Nephron (organoid): ENCODE measurements around the gene ASPSCR1.

Experiments
- H3K27ac Mint-ChIP-seq, 3 experiments: 2 replicates each; pipeline ENCODE4 v1.8.0; 2020; ENCODE audit warnings: mixed read lengths in 3 of 3, mild to moderate bottlenecking in 2 of 3, moderate library complexity in 1 of 3
- H3K27me3 Mint-ChIP-seq: 2 replicates; pipeline ENCODE4 v1.8.0; 2021; ENCODE audit warnings: low read depth, mild to moderate bottlenecking, moderate library complexity, mixed read lengths
- H3K36me3 Mint-ChIP-seq: 2 replicates; pipeline ENCODE4 v1.8.0; 2020; ENCODE audit warnings: low read depth, mixed read lengths
- H3K4me1 Mint-ChIP-seq: 2 replicates; pipeline ENCODE4 v1.8.0; 2020; ENCODE audit warnings: mixed read lengths
- H3K4me3 Mint-ChIP-seq, 3 experiments: 2 replicates each; pipeline ENCODE4 v1.8.0; 2020; ENCODE audit warnings: mild to moderate bottlenecking in 3 of 3, mixed read lengths in 3 of 3, moderate library complexity in 2 of 3
- H3K9me3 Mint-ChIP-seq: 2 replicates; pipeline ENCODE4 v1.8.0; 2020; ENCODE audit warnings: mixed read lengths
- TF ChIP-seq, protein P1 (sequence below), 3 experiments: fragments of 200-600 bp; sonication (generic); IDR thresholded peaks; one replicate each; pipeline ENCODE4 v1.5.0; 2021; ENCODE audit warnings: antibody characterized with exemption in 3 of 3; ENCODE audit not compliant: unreplicated experiment in 3 of 3

Gene ASPSCR1

DNA sequence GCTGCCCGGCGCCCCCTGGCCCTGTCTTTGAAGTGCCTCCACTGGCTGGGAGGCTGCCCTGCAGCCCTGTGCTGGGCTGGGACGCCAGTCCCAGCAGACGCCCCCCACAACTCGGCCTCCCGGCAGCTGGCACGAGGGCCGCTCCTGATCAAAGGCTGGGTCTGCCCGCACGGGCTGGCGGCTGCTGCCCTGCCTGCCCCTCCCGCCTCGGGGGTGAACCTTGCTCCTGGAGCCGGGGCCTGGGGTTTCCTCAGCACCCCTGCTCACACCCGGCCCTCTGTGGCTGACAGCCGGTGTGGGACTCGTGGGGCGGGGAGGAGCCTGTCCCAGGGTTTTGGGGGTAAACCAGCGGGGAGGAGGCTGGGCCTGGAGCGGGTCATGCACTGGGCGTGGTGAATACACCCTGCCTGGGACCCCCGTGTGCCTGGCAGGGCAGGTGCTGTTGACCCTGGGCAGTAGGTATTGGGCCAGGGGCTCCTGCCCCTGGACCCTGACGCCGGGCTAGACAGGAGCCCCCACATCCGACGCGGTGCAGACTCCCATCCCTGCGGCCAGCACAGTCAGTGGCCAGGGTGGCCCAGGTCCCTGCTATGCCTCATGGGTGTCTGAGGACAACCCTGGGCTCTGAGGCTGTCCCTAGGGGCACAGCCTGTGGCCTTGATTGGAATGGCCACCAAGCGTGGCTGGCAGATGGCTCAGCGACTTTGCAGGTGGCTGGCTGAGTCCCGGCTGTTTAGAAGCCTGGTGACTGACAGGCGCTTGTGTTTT lies 23.6 kb downstream of the ASPSCR1 start:
- TF ChIP-seq, protein P1, sequence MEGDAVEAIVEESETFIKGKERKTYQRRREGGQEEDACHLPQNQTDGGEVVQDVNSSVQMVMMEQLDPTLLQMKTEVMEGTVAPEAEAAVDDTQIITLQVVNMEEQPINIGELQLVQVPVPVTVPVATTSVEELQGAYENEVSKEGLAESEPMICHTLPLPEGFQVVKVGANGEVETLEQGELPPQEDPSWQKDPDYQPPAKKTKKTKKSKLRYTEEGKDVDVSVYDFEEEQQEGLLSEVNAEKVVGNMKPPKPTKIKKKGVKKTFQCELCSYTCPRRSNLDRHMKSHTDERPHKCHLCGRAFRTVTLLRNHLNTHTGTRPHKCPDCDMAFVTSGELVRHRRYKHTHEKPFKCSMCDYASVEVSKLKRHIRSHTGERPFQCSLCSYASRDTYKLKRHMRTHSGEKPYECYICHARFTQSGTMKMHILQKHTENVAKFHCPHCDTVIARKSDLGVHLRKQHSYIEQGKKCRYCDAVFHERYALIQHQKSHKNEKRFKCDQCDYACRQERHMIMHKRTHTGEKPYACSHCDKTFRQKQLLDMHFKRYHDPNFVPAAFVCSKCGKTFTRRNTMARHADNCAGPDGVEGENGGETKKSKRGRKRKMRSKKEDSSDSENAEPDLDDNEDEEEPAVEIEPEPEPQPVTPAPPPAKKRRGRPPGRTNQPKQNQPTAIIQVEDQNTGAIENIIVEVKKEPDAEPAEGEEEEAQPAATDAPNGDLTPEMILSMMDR (IDR thresholded peaks at IDR 0.05; ENCODE audit: unreplicated experiment in 3 of 3): no peak
- H3K36me3 Mint-ChIP-seq: peaks cover 5% of the 10 kb centered on the region
- H3K27me3 Mint-ChIP-seq: no peaks in the 10 kb centered on the region
- H3K4me3 Mint-ChIP-seq: no peak overlapping the region
- H3K27ac Mint-ChIP-seq: peak overlapping the region in 2 of 3 experiments; percentile 77 to 97
- no peaks in the 10 kb centered on the region for H3K9me3 Mint-ChIP-seq
- peaks cover 31% of the 10 kb centered on the region for H3K4me1 Mint-ChIP-seq

DNA sequence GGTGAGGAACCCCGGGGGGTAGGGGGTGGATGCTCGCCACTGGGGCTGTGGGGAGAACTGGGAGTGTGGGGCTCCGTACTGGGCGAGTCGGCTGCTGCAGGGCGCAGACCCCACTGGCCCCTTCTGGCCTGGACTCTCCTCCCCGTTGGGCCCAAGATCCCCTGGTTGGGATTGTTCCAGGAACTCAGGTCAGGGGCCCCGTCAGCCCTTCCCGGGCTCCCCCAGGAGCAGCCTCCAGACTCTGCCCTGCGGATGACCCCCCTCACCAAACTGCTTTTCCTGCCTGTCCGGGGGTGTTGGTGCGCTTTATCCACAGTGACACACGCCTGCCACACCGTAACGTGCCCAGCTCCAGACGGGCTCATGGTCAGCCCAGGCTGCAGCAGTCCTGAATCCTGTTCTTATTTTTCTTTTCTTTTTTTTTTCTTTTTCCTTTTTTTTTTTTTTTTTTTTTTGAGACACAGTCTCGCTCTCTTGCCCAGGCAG lies 24.2 kb downstream of the ASPSCR1 start:
- no peaks in the 10 kb centered on the region for H3K27me3 Mint-ChIP-seq
- TF ChIP-seq, protein P1 (IDR thresholded peaks at IDR 0.05; ENCODE audit: unreplicated experiment in 3 of 3): no peak
- H3K36me3 Mint-ChIP-seq: peaks cover 5% of the 10 kb centered on the region
- no peak overlapping the region for H3K4me3 Mint-ChIP-seq
- no peaks in the 10 kb centered on the region for H3K9me3 Mint-ChIP-seq
- peak overlapping the region in 1 of 3 experiments; percentile 63 for H3K27ac Mint-ChIP-seq
- peaks cover 37% of the 10 kb centered on the region for H3K4me1 Mint-ChIP-seq

DNA sequence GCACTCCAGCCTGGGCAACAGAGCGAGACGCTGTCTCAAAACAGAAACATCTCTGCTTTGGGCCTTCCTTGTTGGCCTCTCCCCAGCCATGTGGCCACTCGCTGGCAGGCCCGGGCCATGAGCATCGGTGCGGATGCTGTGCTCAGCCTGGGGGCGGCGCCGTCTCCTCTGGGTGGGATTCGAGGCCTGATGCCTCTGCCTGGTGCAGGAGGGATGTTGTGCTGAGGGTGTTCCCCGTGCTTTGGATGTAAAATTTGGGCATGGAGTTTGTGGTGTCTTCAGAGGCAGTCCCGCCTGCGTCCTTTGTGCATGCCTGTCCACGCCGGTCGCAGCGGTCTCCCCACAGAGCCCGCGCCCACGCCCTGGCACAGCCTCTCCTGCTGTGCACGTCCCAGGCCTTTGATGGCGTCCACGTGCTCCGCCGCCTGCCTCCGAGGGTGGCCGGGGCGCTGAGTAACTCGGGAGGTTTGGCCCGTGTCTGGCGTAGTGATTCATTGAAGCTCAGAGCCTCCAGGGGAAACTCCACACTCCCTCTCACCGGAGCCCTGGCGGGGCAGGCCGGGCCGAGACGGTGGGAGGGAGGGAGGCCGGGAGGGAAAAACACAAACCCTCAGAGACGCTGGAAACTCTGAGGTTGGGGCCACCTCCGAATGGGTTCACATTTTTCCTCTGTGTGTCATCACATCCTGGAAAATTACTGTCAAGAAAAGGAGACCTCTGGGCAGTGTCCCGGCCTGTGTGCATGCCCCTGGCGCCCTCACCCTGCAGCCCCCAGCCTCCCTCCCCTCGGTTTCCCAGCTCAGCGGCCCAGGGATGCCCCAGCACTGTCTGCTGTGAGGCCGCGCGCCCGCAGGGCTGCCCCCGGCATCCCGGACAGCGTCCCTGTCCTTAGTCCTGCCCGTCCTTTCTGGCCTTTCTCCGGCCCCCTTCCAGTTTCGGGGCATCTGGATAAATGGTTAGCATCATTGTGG lies 26.3 kb downstream of the ASPSCR1 start:
- Mint-ChIP-seq H3K9me3 (no peaks in the 10 kb centered on the region), H3K4me1 (peaks cover 29% of the 10 kb centered on the region), H3K4me3 (peak overlapping the region in 1 of 3 experiments; percentile 28)

DNA sequence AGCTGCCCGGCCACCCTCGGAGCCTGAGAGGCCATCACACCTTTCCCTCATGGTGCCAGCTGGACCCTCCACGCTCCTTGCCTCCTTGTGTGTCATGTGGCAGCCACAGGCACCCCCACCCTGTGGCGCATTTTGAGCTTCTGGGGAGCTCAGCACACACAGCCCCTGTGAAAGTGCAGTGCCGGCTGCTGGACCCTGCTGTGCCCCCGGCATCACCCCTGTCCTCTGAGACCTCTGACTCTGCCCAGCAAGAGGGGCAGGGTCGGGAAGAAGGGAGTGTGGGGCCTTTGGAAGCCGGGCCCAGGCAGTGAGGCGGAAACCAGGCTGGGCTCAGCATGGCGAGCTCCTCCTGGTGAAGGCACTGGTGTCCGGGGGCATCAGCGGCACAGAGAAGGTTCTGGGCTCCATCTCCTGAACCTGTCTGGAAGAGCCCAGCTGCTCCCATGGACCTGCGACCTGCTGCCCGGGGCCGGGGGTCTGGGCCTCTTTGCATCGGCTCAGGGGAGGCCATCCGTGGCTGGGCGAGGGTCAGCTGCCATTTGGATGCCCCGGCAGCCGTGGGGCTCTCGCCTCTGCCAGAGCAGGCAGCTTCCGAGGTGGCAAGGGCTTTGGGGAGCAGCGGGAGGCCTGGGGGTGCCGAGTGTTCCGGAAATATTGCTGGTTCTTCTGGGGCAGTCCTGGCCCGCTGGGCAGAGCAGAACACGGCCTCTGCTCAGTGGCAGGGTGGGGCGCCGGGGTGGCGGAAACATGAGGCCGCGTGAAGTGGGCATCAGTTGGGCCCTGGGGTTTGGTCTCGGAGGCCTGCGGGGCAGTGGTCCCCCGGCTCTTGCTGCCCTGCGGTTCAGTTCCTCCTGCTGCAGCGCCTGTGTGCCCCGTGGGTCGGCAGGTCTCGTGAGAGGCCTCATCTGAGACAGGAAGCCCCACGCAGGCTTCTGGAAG lies 27.4 kb downstream of the ASPSCR1 start:
- H3K27me3 Mint-ChIP-seq: no peaks in the 10 kb centered on the region
- H3K4me1 Mint-ChIP-seq: peaks cover 27% of the 10 kb centered on the region
- no peaks in the 10 kb centered on the region for H3K36me3 Mint-ChIP-seq
- H3K27ac Mint-ChIP-seq: no peak overlapping the region
- no peak overlapping the region for H3K4me3 Mint-ChIP-seq
- TF ChIP-seq, protein P1 (IDR thresholded peaks at IDR 0.05; ENCODE audit: unreplicated experiment in 3 of 3): no peak
- H3K9me3 Mint-ChIP-seq: no peaks in the 10 kb centered on the region

More for the DNA sequence above, 26.3 kb downstream of the ASPSCR1 start:
- TF ChIP-seq, protein P1 (IDR thresholded peaks at IDR 0.05; ENCODE audit: unreplicated experiment in 3 of 3): no peak
- no peaks in the 10 kb centered on the region for H3K27me3 Mint-ChIP-seq
- peak overlapping the region in 2 of 3 experiments; percentile 45 to 46 for H3K27ac Mint-ChIP-seq
- H3K36me3 Mint-ChIP-seq: no peaks in the 10 kb centered on the region

DNA sequence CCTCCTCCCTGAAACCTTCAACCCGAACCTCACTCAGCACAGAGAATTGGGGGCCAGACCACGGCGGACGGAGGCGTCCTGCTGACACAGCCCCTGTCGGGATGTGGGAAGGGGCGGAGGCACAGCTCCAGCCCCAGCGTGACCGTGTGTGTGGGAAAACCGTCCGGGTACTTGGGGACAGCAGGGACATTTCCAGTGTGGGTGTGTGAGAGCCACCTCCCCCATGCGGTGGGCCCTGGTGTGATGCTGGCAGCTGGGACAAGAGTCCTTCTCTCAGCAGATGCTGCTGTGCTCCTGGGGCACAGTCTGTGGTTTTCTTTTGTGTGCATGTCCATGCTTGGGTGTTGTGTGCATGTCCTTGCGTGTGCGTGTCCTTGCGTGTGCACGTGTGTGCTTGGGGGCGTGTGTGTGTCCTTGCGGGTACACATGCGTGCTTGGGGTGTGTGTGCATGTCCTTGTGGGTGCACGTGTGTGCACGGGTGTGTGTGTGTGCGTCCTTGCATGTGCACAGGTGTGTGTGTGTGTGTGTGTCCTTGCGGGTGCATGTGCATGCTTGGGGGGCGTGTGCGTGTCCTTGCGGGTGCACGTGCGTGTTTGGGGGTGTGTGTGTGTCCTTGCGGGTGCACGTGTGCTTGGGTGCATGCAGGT lies 28.4 kb downstream of the ASPSCR1 start:
- no peaks in the 10 kb centered on the region for H3K36me3 Mint-ChIP-seq
- peak overlapping the region in 2 of 3 experiments; percentile 75 to 86 for H3K27ac Mint-ChIP-seq
- peak overlapping the region in 2 of 3 experiments; percentile 4 to 39 for H3K4me3 Mint-ChIP-seq
- no peaks in the 10 kb centered on the region for H3K9me3 Mint-ChIP-seq
- TF ChIP-seq, protein P1 (IDR thresholded peaks at IDR 0.05; ENCODE audit: unreplicated experiment in 3 of 3): no peak
- H3K4me1 Mint-ChIP-seq: peaks cover 18% of the 10 kb centered on the region
- no peaks in the 10 kb centered on the region for H3K27me3 Mint-ChIP-seq
